COR-L47 (cell line): ENCODE data around the gene KCNQ1.

Experiments used
- DNase-seq: peaks from one replicate; lab custom pipeline; 2025; lab: John Stamatoyannopoulos, UW

KCNQ1 gene

GRCh38 chr11:2825889-2826678 is 381.3 kb downstream of the KCNQ1 start:
- DNase-seq = no peak

DNA sequence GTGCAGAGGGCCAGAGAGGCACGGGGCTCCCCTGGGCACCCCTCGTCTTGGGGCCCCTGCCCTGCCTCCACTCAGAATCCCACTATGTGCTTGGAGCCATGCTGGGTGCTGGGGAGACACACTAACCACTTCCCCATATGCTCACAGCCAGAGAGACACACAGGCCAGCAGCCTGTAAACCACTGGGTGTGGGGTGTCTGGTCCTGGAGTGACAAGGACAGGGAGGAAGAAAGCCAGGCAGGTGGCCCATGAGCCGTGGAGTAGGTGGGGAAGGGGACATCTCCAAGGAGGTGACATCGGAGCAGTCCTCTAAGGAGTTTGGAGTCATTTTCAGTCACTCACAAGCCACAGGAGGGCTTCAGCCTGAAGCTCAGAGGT is 381.9 kb downstream of the KCNQ1 start:
- DNase-seq = no peak

DNA sequence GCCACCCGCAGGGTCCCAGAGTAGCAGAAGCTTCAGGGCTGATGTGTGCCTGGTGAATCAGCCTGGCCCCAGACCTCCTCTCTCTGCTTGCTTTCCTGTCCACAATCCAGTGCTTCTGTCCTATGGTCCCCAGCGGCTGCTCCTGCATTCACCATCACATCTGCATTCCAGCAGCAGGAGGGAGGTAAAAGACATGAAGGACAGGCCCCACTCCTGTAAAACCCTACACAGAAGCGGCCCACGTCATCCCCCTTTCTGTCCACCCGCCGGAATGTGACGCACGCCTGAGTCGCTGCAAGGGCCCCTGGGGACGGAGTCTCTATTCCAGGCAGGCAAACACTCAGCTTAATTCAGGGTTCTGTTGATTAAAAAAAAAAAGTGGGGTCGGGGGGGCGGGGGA is 382.4 kb downstream of the KCNQ1 start:
- DNase-seq = no peak

DNA sequence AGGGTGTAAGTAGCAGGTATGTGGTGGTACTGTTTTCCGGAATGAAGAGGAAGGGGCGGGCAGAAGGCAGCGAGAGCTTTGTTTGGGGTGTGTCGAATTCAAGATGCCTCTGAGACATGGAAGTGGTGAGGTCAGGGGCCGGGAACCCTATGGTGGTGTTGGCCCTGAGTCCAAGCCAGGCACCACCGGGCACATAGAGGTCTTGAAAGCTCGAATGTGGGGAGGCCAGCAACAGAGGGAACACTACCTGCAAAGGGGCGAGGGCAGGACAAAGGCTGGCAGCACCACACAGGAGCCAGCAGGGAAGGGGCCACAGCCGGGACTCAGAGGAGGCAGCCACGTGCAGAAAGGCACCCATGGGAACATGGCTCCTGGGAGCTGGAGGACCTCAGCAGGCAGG is 383.0 kb downstream of the KCNQ1 start:
- DNase-seq = no peak

DNA sequence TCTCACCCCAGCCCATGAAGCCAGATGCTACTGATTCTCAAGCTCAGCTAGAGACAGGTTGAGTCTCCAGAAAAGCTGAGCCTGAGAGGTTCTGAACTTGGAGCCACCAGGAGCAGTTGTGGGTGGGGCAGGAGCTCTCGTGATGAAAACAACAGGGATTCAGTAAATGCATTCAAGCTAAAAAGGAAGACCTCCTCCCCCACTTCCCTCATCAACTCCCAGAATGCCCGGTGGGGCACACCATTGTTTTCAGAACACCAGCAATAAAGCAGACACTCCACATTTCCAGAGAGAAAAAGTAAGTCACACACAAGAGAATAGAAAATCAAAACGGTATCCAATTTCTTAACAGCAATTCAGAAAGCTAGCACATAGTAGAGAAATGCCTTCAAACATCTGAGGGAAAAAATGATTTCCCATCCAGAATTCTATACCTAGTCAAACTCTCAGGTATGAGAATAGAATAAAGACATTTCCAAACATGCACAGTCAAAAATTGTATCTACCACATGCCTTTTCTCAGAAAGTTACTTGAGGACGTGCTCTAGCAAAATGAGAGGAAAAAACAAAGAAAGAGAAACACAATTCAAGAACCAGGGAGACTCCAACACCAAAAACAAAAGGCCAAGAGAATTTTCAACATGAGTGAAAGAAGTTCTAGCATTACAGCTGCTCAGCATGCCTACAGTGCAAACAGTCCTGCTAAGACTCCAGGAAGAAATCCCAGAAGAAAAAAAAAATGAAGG is 383.9 kb downstream of the KCNQ1 start:
- no peak for DNase-seq

DNA sequence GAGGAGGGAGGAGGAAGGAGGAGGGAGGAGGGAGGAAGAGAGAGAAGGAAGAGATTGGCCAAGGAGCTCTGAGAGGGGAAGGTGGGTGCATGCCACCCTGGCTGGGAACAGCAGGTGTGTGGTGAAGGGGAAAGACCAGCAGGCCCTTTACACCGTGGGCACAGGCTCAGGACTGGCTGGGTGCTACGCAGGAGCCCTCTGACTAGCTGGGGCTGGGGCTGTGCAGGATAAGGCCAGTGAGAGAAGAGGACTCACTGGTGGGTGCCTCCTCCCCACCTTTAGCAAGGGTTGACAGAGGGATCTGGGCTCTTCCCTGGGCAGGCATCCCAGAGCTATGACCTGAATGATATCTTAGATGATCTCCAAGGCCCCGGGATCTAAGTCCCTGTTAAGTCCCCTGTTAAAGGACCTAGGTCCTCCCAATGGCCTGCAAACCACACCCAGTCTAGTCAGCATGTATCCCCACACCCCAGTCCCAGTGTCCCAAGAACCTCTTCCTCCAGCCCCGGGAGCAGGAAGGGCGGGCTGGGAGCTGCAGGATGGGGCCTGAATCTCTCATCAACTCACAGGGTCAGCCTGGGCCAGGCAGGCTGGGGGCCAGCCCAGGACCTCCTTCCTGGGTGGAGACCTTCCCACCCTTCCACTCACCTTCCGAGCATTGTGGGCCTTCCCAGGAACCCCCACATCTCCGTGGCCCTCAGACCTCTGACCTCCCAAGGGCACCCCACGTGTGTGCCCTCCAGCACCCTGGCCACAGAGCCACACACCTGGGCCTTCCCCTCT is 385.4 kb downstream of the KCNQ1 start:
- DNase-seq = no peak

DNA sequence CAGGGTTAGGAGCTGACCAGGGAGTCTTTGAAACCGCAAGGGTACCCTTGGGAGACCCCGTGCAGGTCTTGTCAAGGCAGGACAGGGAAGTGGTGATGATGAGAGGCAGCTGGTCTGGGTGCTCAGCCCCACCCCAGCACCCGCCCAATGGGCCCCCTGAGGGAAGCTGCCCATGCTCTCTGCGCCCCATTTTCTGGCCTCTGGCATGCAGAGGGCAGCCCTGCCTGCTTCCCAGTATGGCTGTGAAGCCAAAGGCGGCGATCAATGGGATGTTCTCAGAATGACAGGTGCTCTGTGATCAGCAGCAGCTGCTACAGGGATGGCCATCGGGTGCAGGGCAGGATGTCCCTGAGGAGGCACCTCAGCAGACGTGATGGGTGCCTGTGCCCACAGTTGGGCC is 386.1 kb downstream of the KCNQ1 start:
- DNase-seq = no peak

DNA sequence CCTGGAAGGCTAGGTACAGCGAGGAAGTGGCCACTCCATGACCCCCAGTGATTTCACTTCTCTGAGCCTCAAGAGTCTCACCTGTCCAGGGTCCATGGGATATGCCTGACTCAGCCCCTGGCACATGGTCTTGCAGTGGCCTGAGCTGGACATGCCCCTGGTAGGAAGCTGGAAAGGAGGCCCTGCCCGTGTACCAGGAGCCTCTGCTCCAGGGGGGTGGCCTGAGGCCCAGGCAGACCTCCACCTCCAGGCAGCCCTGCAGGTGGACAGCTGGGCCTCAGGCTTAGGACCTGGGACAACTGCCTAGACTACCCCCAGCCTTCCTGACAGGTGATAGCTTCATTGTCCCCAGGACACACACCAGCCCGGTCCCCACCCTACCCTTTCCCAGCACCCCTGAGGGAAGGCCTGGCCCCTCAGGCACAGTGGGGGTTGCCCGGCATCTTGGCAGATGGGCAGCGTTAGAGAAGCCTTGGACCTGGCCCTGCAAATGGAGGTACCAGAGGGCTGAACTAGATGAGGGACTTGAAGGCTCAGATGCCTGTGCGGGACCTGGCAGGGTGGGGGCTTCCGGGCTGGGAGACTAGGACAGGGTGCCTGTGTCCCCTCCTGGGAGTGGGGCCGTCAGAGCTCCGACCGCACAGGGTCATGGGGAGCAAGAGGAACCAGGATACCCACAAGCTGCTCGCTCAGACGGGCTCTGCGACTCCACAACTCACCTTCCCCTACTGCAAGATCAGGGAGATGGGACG is 387.1 kb downstream of the KCNQ1 start:
- no peak for DNase-seq

DNA sequence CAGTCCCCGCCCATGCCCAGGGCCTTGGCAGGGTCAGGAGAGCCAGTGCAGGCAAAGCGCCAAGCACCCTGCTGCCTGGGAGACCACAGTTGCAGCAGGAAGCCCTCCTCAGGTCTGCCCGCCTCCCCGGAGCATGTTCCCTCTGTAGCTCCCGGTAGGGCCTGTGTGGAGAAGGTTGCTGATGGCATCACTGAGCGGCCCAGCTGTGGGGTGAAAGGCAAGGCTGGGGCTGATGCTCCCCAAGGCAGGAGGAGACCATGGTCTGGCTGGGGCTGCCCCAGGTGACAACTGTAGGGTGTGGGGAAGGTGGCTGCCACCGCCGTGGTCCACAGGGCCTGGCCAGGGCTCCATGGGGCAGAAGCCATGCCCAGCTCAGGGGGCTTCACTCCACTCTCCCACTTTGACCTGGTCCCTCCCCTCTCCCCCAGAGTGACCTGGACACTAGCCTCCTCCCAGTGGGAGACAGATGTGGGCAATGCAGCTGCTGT is 387.8 kb downstream of the KCNQ1 start:
- no peak for DNase-seq

GRCh38 chr11:2833051-2833715 is 388.4 kb downstream of the KCNQ1 start:
- DNase-seq = no peak

GRCh38 chr11:2833716-2834502 is 389.1 kb downstream of the KCNQ1 start:
- DNase-seq = no peak

GRCh38 chr11:2834503-2835273 is 389.9 kb downstream of the KCNQ1 start:
- no peak for DNase-seq

DNA sequence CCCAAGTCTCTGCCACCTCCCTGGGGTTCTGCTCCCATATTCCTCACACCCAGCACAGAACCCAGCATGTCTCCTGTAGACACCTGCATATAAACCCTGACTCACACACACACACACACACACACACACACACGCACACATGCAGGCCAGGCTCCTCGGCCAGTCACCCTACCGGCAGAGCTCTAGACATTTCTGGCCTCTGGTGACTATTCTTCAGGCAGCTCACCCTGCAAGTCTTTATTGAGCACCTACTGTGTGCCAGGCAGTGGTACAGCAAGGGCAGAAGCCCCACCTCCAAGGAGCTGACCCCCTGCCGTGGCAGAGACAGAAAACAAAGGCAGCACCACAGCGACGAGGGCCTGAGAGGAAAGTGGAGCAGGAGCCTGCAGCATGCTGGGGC is 390.5 kb downstream of the KCNQ1 start:
- DNase-seq = no peak

DNA sequence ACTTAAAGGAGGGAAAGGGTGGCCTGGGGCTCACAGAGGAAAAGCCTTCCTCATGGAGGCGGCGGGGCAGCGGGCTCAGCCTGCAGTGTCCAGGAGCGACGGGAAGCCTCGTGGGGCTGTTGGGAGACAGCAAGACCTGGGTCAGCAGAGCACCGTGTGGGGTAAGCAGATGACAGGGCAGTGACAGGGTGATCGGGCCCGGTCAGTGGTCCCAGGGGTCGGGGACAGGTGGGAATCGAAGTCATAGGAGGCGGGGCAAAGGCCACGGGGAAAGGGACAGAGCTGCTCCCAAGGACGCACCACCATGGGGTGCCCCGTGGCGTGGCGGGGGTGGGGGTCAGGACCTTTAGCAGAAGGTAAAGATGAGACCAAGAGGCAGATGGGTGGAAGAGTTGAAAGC is 390.9 kb downstream of the KCNQ1 start:
- DNase-seq = no peak

DNA sequence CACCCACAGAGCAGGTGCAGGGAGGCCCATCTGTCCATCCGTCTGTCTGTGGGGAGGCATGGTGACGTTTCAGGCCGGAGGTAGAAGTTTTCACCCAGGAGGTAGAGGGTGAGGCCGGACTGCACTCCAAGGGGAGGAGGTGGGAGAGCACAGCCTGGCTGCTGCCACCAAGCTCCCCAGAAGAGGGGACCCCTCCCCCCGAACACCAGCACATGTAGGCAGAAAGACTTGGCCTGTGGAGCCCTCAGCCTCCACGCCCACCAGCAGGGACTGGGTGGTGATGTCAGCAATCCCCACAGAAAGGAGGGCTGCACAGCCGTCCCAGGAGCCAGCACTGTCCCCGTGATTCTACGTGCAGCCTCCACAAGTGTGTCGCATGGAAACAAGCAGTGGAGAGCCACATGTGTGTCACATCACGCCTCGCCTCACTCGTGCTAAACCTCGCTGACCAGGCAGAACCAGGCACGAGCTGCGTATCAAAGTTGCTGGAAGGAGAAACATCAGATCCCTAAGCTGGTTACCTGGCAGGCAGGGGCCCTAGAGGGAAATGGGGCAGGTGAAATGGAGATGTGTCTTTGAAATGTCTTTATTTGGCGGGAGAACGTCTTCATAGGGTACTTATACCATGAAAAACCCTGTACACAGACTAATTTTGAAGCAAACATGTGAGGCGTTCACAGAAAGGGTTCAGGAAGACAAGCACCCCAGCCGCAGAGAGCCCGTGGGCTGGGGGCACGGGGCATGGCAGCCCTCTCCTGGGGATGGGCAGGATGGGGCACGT is 391.7 kb downstream of the KCNQ1 start:
- no peak for DNase-seq

- DNase-seq = no peak
Observed at GRCh38 chr11:2837096-2837601, 392.3 kb downstream of the KCNQ1 start.

DNA sequence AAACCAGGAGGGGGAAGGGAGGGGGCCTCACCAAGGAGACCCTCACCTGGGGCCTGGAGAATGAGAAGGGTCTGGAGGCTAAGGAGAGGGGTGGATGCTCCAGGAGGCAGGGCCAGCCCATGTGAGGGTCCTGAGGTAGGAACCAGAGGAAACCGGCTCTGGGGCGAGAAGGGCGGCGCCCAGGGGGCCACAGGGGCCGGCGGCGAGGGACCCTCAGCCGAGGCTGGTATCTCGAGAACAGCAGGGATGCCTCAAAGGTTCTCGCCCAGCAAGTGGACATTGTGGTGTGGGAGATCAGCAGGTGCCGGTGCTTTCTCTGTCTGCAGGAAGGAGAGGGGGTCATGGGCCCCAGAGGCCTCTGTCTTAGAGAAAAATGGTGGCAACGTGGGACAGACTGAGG is 392.8 kb downstream of the KCNQ1 start:
- DNase-seq = no peak

DNA sequence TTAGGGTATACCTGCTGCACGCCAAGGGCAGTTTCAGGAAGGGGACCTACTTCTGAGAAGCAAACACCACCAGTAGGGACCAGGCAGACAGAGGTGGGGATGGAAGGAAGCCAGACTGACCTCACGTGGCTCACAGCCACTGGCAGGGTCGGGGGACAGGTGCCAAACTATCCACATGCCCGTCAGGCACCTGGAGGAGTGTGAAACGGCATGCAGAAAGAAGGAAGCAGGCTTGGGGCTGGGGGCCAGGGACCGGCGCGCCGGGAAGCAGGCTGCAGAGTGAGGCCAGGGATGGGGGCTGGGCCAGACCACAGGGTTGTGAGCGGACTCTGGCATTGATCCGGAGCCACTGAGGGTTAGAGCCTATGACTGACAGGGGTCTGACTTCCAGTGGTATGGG is 393.3 kb downstream of the KCNQ1 start:
- DNase-seq = no peak
